Stimulated activated CD8-positive, alpha-beta memory T cell treated with anti-CD3 and anti-CD28 coated beads, Interleukin-15, amount 100 ng/mL, for 4 hours (primary cell): Measurements from ENCODE around the gene RBL1.
"Not testable (repeated sequence)": the region's sequence is repeated elsewhere in the genome, so short reads cannot be mapped to it uniquely, and the experiment has no call there.

Experiments
- DNase-seq, 2 donors: peaks; one replicate each; pipeline ENCODE4 v3.0.0-alpha.2; 2020; ENCODE audit warnings: low read depth in 2 of 2

RBL1 gene

DNA sequence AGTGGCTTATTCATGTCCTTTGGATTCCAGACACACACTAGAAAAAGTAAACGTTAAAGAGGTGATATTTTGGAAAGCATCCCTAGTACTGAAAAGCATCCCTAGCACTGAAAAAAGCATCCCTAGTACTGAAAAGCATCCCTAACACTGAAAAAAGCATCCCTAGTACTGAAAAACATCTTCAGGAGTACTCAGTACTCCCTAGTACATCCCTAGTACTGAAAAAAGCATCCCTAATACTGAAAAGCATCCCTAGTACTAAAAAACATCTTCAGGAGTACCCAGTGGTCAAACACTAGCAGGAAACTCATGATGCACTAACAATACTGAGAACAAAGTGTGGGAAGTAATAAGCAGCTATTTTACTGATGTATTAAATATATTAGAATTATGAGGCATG lies 98.7 kb downstream of the RBL1 start:
- no peak for DNase-seq

- not testable (repeated sequence) for DNase-seq
Measured at GRCh38 chr20:36994221-36994620, 101.6 kb downstream of the RBL1 start.

GRCh38 chr20:36992802-36993334 lies 102.9 kb downstream of the RBL1 start:
- DNase-seq, result no peak

DNA sequence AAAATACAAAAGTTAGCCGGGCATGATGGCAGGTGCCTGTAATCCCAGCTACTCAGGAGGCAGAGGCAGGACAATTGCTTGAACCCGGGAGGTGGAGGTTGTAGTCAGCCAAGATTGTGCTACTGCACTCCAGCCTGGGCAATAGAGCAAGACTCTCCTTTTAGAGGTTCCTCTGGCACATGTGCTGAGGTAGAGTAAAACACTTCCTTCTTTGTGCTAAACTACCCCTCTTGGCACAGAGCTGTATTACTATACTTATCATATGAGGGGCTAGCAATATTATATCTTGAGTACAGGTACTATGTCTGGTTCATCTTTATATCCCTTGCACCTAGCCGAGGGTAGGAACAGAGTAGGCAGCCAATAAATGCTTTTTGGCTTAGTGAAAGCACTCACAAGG lies 104.1 kb downstream of the RBL1 start:
- DNase-seq, result no peak

DNA sequence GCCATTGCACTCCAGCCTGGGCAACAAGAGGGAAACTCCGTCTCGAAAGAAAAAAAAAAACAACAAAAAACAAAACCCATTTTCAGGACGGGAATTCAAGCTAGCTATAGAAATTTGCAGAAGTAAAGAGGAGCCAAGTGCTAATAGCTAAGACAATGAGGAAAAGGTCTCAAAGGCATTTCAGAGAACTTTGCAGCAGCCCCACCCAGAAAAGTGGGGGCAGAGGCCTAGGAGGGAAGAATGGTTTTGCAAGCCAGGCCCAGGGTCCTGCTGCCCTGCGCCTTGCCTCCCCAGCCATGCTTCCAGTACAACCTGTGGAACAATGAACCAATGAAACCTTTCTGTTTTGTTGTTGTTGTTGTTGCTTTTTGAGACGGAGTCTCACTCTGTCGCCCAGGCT lies 106.0 kb downstream of the RBL1 start:
- no peak for DNase-seq

- no peak for DNase-seq
Measured at GRCh38 chr20:36988494-36988966, 107.3 kb downstream of the RBL1 start.

GRCh38 chr20:36984257-36984638 lies 111.5 kb downstream of the RBL1 start:
- no peak for DNase-seq

DNA sequence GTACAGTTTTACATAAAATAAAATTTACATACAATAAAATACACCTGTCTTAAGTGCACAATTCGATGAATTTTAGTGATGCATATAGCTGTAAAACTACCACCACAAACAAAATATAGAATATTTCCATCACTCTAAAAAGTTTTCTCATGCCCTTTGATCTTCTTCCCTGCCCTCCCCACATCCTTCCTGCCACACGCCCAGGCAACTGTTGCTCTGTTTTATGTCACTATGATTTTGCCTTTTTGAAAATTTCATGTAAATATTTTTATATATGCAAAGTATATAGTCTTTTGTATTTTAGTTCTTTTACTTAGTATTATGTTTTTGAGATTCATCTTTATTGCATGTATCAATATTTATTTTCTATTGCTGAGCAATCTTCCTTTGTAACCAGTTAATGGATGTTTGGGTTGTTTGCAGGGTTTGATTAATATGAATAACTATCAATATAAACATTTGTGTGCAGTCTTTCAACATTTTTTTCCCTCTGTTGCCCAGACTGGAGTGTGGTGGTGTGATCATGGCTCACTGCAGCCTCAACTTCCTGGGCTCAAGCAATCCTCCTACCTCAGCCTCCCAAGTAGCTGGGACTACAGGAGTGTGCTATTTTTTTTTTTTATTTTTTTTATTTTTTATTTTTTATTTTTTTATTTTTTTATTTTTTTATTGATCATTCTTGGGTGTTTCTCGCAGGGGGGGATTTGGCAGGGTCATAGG lies 120.5 kb downstream of the RBL1 start:
- peak; percentile 7 to 46 for DNase-seq

DNA sequence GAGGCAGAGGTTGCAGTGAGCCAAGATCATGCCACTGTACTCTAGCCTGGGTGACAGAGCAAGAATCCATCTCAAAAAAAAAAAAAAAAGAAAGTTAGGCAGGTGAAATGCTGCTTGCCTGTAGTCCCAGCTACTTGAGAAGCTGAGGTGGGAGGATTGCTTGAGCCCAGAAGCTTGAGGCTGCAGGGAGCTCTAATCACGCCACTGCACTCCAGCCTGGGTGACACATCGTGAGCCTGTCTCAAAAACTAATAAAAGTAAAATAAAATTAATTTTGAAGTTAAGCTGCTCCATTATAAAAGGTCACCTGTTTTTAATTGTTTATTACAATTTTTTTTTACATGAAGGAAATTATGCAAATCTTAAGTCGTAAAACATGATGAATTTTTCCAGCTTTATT lies 121.1 kb downstream of the RBL1 start:
- no peak for DNase-seq

DNA sequence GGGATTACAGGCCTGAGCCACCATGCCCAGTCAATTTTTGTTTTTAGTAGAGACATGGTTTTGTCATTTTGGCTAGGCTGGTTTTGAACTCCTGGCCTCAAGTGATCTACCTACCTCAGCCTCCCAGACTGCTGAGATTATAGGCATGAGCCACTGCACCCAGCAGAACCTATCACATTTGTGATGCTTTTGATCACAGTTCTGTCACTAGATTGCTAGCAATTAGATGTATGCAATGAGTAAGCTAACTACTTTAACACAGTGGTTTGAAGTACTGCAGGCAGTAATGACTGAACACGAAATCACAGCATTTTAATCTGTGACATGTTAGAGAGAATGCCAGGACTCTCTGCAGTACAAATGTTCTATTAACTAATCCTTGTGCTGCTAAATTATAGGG lies 124.7 kb downstream of the RBL1 start:
- DNase-seq, result no peak

- DNase-seq, result peak in 1 of 2 donors; percentile 8
Measured at GRCh38 chr20:36969478-36970186, 126.2 kb downstream of the RBL1 start.

DNA sequence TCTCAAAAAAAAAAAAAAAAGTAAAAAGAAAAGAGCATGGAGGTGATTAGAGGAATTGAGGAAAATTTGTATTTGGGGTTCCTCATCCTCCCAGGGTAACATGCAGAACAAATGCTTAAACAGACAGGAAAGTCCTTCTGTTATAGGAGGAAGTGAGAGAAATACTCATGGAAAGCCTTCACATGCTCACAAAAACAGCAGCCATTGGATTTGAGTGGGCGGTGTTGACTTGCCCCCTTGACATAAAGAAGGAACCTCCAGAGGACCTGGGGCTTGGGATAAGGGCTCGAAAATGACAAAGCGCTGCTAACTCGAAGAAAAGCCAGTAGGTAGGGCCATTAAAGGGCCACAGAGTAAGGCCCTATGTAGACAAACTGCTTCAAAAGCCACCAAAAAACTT lies 126.7 kb downstream of the RBL1 start:
- no peak for DNase-seq

- DNase-seq, result no peak
Measured at GRCh38 chr20:36967636-36968035, 128.2 kb downstream of the RBL1 start.

DNA sequence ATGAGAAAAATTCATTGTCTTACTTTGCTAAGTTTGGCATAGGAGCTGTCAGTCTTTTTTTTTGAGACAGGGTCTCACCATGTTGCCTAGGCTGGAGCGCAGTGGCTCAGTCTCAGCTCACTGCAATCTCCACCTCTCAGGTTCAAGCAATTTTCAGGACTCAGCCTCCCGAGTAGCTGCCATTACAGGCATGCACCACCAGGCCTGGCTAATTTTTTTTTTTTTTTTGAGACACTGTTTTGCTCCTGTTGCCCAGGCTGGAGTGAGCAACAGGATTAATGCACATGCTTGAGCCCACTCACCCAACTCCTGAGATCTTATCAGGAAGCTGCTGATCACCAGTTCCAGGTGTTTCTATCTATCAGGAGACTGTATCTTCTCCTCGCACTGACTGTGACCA lies 128.8 kb downstream of the RBL1 start:
- not testable (repeated sequence) for DNase-seq

DNA sequence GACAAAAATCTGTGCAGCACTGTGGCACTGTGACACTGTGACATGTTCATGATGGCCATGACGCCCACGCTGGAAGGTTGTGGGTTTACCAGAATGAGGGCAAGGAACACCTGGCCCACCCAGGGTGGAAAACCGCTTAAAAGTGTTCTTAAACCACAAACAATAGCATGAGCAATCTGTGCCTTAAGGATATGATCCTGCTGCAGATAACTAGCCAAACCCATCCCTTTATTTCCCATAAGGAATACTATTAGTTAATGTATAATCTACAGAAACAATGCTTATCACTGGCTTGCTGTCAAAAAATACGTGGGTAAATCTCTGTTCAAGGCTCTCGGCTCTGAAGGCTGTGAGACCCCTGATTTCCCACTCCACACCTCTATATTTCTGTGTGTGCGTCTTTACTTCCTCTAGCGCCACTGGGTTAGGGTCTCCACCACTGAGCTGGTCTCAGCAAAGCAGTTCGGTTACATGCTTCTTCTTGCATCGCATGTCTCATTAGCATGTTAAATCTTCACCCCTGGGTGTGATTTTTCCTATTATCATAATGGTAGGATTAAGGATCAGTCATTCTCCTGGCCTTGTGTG lies 133.3 kb downstream of the RBL1 start:
- not testable (repeated sequence) for DNase-seq

- DNase-seq, result no peak
Measured at GRCh38 chr20:36959242-36959641, 136.6 kb downstream of the RBL1 start.

- no peak for DNase-seq
Measured at GRCh38 chr20:36957875-36958667, 137.7 kb downstream of the RBL1 start.

DNA sequence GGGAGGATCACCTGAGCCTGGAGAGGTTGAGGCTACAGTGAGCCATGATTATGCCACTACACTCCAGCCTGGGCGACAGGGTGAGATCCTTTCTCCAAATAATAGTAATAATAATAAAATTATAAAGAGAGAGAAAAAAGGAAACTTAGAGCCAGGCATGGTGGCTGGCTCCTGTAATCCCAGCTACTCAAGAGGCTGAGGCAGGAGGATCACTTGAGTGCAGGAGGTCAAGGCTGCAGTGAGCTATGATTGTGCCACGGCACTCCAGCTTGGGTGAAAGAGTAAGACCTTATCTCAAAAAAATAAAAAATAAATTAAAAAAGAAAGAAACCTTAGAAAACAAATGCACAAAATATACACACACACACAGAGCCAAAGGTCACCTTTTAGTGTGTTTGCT lies 139.1 kb downstream of the RBL1 start:
- DNase-seq, result no peak

DNA sequence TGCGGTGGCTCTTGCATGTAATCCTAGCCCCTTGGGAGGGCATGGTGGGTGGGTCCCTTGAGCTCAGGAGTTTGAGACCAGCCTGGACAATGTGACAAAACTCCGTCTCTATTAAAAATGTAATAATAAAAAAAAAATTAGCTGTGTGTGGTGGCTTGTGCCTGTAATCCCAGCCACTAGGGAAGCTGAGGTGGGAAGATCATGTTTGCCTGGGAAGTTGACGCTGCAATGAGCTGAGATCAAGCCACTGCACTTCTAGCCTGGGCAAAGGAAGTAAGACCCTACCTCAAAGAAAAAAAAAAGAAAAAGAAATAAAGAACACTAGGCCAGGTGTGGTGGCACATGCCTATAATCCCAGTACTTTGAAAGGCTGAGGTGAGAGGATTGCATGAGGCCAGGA lies 139.8 kb downstream of the RBL1 start:
- DNase-seq, result no peak

DNA sequence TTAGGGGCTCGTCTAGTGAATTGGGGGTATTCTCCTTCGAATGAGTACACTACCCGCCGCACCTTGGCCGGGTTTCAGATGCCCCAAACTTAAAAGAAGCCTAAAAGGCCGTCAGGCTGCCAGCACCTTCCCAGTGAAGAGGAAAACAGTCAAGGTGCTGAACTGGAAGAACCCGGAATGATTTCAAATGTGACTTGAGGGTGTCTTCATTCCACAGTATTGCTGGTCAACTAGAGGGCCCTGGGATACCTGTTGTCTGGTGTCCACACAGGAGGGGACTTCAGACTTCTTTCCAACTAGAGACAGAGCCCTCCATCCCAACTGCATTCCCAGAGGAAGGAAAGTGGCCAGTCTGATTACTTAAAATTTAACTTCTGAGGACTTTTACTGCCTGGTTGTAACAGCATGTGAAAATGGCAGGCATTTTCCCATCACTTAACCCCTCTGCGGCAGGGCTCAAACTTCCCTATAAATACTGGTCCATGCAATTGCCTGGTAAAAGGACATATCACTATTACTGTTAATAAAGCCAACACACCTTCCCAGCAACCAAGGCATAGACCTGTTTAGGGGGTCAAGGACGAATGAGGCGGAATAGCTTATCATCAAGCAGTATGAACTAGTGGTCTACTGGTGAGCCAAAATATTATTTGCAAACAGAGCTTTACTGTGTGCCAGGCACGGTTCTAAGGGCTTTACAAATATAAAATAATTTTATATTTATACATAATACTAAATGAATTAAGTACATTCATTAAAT lies 143.6 kb downstream of the RBL1 start:
- DNase-seq, result no peak
